ENCODE measurements around the gene GABRB1.
"Not testable (repeated sequence)": the region's sequence is repeated elsewhere in the genome, so short reads cannot be mapped to it uniquely, and the experiment has no call there.

GABRB1 gene

GRCh38 chr4:47289805-47290204 is 258.4 kb downstream of the GABRB1 start:
- DNase-seq (ENCODE audit: low read depth) = no peak
- no peak for TF ChIP-seq CTCF (conservative IDR thresholded peaks at IDR 0.05; ENCODE audit: low read length)
- no peak overlapping the region for H3K4me3 ChIP-seq (ENCODE audit: low read length)

GRCh38 chr4:47290873-47291272 is 259.5 kb downstream of the GABRB1 start:
- not testable (repeated sequence) for DNase-seq (ENCODE audit: low read depth)

GRCh38 chr4:47309165-47309564 is 277.8 kb downstream of the GABRB1 start:
- TF ChIP-seq CTCF (conservative IDR thresholded peaks at IDR 0.05; ENCODE audit: low read length) = no peak
- no peak for DNase-seq (ENCODE audit: low read depth)
- H3K4me3 ChIP-seq (ENCODE audit: low read length) = no peak overlapping the region

More at GRCh38 chr4:47290873-47291272, 259.5 kb downstream of the GABRB1 start:
- H3K4me3 ChIP-seq (ENCODE audit: low read length) = not testable (repeated sequence)

GRCh38 chr4:47312170-47312569 is 280.8 kb downstream of the GABRB1 start:
- DNase-seq (ENCODE audit: low read depth) = no peak
- H3K4me3 ChIP-seq (ENCODE audit: low read length) = no peak overlapping the region
- TF ChIP-seq CTCF (conservative IDR thresholded peaks at IDR 0.05; ENCODE audit: low read length) = no peak

GRCh38 chr4:47313384-47313783 is 282.0 kb downstream of the GABRB1 start:
- no peak for DNase-seq (ENCODE audit: low read depth)
- TF ChIP-seq CTCF (conservative IDR thresholded peaks at IDR 0.05; ENCODE audit: low read length) = no peak

GRCh38 chr4:47315346-47315745 is 284.0 kb downstream of the GABRB1 start:
- no peak overlapping the region for H3K4me3 ChIP-seq (ENCODE audit: low read length)
- no peak for TF ChIP-seq CTCF (conservative IDR thresholded peaks at IDR 0.05; ENCODE audit: low read length)
- DNase-seq (ENCODE audit: low read depth) = peak; percentile 4

More at GRCh38 chr4:47313384-47313783, 282.0 kb downstream of the GABRB1 start:
- no peak overlapping the region for H3K4me3 ChIP-seq (ENCODE audit: low read length)

- TF ChIP-seq CTCF (conservative IDR thresholded peaks at IDR 0.05; ENCODE audit: low read length) = no peak
- no peak overlapping the region for H3K4me3 ChIP-seq (ENCODE audit: low read length)
- no peak for DNase-seq (ENCODE audit: low read depth)
These were observed 294.7 kb downstream of the GABRB1 start for GRCh38 chr4:47326025-47326424.

- no peak overlapping the region for H3K4me3 ChIP-seq (ENCODE audit: low read length)
- no peak for TF ChIP-seq CTCF (conservative IDR thresholded peaks at IDR 0.05; ENCODE audit: low read length)
- no peak for DNase-seq (ENCODE audit: low read depth)
These were observed 299.5 kb downstream of the GABRB1 start for GRCh38 chr4:47330866-47331265.
